ENCODE measurements around the gene DMTF1.

Gene DMTF1

DNA sequence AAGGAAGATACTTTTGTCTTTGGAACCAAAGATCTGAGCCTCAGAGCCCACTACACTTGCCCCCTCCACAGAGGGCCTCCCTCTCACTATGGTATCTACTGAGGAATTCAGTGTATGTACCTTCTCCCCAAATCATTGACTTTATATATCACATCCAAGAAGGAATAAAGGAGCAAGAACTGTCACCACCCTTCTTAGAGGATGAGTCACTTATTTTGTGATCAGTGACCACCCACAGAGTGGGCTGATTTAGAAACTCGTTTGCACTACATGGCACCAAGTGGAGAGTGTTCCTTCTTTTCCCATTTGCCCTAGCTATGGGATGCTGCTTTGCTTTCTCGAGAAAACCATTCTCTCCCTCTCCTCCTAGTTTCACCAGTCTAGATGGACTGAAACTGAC is 61.6 kb downstream of the DMTF1 start:
- Mint-ChIP-seq H3K4me3 (no peak overlapping the region), H3K36me3 (ENCODE audit: low read depth) (peaks cover 29% of the 10 kb centered on the region), H3K9me3 (no peaks in the 10 kb centered on the region), H3K27me3 (no peaks in the 10 kb centered on the region), H3K27ac (peak overlapping the region; percentile 9), H3K4me1 (ENCODE audit: low read depth) (peaks cover 56% of the 10 kb centered on the region)
- intact Hi-C loops (cut with micrococcal nuclease): loop anchor here (10.0 kb wide), 1 partner anchor 131 kb away; the partner anchor contains the start of gene CROT

DNA sequence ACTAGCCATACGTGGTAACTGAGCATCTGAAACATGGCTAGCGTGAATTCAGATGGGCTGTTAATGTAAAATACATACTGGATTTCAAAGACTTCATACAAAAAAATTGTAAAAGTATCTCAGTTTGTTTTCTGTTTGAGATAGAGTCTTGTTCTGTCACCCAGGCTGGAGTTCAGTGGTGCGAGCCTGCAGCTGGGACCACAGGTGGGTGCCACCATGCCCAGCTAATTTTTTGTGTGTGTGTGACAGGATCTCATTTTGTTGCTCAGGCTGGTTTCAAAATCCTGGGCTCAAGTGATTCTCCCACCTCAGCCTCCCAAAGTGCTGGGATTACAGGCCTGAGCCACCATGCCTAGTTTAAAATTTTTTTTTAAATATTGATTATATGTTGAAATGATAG is 62.8 kb downstream of the DMTF1 start:
- intact Hi-C loops (cut with micrococcal nuclease): loop anchor here (5.0 to 10.0 kb wide), 2 partner anchors 130 to 657 kb away; partner anchors contain the start of gene CROT
- H3K4me1 Mint-ChIP-seq (ENCODE audit: low read depth): peaks cover 47% of the 10 kb centered on the region
- peaks cover 30% of the 10 kb centered on the region for H3K36me3 Mint-ChIP-seq (ENCODE audit: low read depth)
- no peak overlapping the region for H3K27ac Mint-ChIP-seq
- H3K4me3 Mint-ChIP-seq: no peak overlapping the region
- H3K9me3 Mint-ChIP-seq: no peaks in the 10 kb centered on the region
- H3K27me3 Mint-ChIP-seq: no peaks in the 10 kb centered on the region

DNA sequence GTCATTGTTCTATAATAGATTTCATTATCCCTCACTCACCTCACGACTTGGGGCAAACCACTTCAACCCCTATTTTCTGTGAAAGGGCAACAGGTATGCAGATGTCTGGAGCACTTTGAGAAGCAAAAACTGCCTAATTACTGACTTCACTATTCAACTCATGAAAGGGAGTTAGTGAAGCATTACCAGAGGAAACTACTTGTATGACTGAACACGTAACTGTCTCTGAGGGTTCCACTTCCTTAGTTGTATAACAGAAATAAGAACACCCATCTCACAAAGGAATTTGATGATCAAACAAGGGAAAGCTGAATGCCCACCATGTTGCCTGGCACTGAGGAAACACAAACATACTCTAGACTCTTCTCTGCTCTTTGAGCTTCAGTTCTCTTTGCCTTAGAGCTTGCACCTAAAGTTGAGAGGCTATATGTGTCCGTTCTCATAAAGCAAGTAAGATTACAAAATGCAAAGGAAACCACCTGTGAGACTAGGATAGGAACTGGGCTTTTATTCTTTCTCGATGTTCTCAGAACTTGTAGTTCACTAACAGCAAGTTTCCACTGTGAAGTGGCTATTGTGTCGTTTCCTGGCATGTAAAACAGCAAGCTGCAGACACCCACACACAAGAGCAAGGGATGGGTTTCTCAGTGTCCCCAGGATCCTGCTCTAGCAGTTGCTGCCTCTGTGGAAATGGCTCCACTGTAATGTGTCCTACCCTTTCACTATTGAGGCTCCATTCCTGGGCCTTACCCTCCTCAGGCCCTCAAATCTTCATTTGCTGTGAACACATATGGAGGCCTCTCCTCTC is 64.7 kb downstream of the DMTF1 start:
- peaks cover 51% of the 10 kb centered on the region for H3K4me1 Mint-ChIP-seq (ENCODE audit: low read depth)
- peak overlapping the region; percentile 68 for H3K27ac Mint-ChIP-seq
- H3K4me3 Mint-ChIP-seq: peak overlapping the region; percentile 54
- no peaks in the 10 kb centered on the region for H3K9me3 Mint-ChIP-seq
- H3K36me3 Mint-ChIP-seq (ENCODE audit: low read depth): peaks cover 29% of the 10 kb centered on the region
- intact Hi-C loops (cut with micrococcal nuclease): loop anchor here (5.0 to 10.0 kb wide), 2 partner anchors 128 to 655 kb away; partner anchors contain the start of gene CROT
- H3K27me3 Mint-ChIP-seq: peaks cover 11% of the 10 kb centered on the region

- intact Hi-C loops (cut with micrococcal nuclease): loop anchor here (5.0 to 10.0 kb wide), 2 partner anchors 127 to 654 kb away; partner anchors contain the start of gene CROT
- Mint-ChIP-seq H3K4me3 (peak overlapping the region; percentile 90), H3K27me3 (peaks cover 11% of the 10 kb centered on the region), H3K36me3 (ENCODE audit: low read depth) (peaks cover 29% of the 10 kb centered on the region), H3K27ac (peak overlapping the region; percentile 94), H3K9me3 (no peaks in the 10 kb centered on the region), H3K4me1 (ENCODE audit: low read depth) (peaks cover 45% of the 10 kb centered on the region)
These were observed 65.9 kb downstream of the DMTF1 start for GRCh38 chr7:87217983-87218653.

- intact Hi-C loops (cut with micrococcal nuclease): loop anchor here (1.0 to 10.0 kb wide), 3 partner anchors 67 to 653 kb away; partner anchors contain the start of genes CROT and DMTF1
- Mint-ChIP-seq H3K9me3 (no peaks in the 10 kb centered on the region), H3K4me1 (ENCODE audit: low read depth) (peaks cover 36% of the 10 kb centered on the region), H3K36me3 (ENCODE audit: low read depth) (peaks cover 23% of the 10 kb centered on the region), H3K27ac (peak overlapping the region; percentile 94), H3K4me3 (peak overlapping the region; percentile 90), H3K27me3 (peaks cover 11% of the 10 kb centered on the region)
These were observed 66.7 kb downstream of the DMTF1 start for GRCh38 chr7:87218796-87219544.

DNA sequence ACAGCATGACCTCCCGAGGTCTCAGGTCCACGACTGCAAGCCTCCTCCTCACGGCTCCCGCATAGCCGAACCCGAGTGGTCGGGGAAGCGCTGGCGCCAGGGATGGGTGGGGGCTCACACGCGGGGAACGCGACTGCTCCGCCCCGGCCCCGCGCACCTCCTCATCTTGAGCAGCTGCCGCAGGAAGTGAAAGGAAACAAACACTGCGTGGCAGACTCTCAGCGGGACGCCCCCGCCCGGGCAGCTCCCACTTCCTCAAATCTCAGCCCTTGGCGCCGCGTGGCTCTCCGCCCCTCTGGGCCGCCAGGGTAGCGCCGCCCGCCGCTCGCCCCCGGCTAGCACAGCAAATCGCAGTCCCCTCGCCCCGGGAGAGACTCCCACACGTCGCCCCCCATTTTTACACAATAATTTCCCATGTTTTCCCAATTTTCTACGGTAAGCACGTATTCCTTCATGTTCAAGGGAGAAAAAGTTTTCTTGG is 67.3 kb downstream of the DMTF1 start, which contains the start of gene TMEM243:
TMEM243 (minus strand) TSS at position 188 of the 481 bp plus-strand sequence. CDS start 229 bp downstream, outside the sequence.
- Mint-ChIP-seq H3K27me3 (peaks cover 11% of the 10 kb centered on the region), H3K36me3 (ENCODE audit: low read depth) (peaks cover 19% of the 10 kb centered on the region), H3K4me3 (peak within 1 kb of the TSS; percentile 90), H3K4me1 (ENCODE audit: low read depth) (peaks cover 30% of the 10 kb centered on the region), H3K27ac (peak within 1 kb of the TSS; percentile 94), H3K9me3 (no peaks in the 10 kb centered on the region)
- intact Hi-C loops (cut with micrococcal nuclease): loop anchor here (1.0 to 10.0 kb wide), 3 partner anchors 67 to 653 kb away; partner anchors contain the start of genes CROT and DMTF1

DNA sequence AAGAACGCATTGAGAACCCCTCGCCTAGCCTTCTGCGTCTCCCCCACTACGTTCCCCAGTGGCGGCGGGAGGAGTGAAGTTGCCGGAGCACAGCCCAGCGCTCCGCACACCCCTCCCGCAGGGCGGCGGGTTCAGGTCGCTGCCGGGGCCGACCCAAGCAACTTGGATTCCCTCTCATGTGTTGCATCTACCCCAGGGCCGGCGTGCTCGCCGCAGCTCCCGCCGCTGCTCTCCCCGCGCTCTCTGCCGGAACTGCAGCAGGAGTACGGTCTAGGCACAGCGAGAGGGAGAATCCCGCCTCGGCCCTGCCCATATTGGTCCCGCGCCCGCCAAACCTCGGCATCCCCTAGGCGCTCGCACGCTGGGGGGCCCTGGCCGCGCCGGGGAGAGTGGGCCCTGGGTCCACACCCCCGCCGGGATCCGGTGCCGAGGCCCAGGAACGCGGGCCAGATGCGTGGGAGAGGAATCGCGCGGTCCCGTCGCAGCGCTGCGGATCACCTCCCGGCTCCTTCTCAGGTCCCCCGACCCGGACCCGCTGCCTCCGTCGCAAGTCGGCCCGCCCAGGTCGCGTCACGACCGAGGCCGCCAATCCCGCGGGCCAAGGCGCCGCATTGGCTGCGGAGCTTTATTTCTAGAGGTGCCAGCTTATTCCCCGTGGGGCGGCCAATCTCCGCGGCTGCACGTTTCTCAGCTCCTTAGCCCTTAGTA is 67.9 kb downstream of the DMTF1 start:
- Mint-ChIP-seq H3K4me3 (peak overlapping the region; percentile 90), H3K36me3 (ENCODE audit: low read depth) (peaks cover 19% of the 10 kb centered on the region), H3K27me3 (peaks cover 11% of the 10 kb centered on the region), H3K4me1 (ENCODE audit: low read depth) (peaks cover 29% of the 10 kb centered on the region), H3K27ac (peak overlapping the region; percentile 94), H3K9me3 (no peaks in the 10 kb centered on the region)
- intact Hi-C loops (cut with micrococcal nuclease): no loop called here

- intact Hi-C loops (cut with micrococcal nuclease): no loop called here
- peak overlapping the region; percentile 94 for H3K27ac Mint-ChIP-seq
- H3K36me3 Mint-ChIP-seq (ENCODE audit: low read depth): peaks cover 19% of the 10 kb centered on the region
- peaks cover 29% of the 10 kb centered on the region for H3K4me1 Mint-ChIP-seq (ENCODE audit: low read depth)
- H3K27me3 Mint-ChIP-seq: peaks cover 13% of the 10 kb centered on the region
- H3K4me3 Mint-ChIP-seq: peak overlapping the region; percentile 90
- no peaks in the 10 kb centered on the region for H3K9me3 Mint-ChIP-seq
These were observed 68.5 kb downstream of the DMTF1 start for GRCh38 chr7:87220734-87221215.

DNA sequence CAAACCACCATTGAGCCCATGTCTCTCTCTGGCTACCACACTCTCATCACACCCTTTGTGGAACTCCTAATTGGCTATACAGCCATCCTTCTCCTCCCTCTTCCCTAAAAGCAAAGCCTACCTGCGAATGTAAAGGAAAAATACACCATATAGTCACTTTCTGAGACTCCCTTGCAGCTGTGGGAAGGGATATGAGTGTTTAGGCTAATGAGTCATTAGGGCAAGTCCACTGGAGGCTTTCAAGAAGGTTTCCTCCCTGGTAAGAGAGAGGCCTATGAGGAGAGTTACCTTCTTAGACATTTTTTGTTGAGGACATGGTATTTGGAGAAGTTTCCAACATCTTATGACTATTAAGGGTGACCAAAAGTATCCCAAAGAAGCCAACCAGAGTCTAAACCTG is 71.4 kb downstream of the DMTF1 start:
- Mint-ChIP-seq H3K9me3 (no peaks in the 10 kb centered on the region), H3K36me3 (ENCODE audit: low read depth) (peaks cover 17% of the 10 kb centered on the region), H3K27me3 (peaks cover 20% of the 10 kb centered on the region), H3K27ac (no peak overlapping the region), H3K4me1 (ENCODE audit: low read depth) (peaks cover 17% of the 10 kb centered on the region), H3K4me3 (no peak overlapping the region)
- intact Hi-C loops (cut with micrococcal nuclease): no loop called here

DNA sequence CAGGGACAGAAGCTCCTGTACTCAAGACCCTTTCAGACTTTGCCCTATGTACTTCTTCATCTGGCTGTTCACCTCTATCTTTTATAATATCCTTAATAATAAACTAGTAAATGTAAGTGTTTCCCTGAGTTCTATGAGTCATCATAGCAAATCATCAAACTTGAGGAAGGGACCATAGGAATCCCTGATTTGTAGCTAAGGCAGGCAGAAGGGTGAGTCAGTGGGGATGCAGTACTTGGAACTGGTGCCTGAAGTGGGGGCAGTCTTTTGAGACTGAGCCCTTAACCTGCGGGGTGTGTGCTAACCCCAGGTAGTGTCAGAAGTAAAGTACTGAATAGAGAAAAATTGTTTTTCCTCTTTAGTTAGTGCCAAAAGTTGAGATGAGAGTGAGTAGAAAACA is 73.4 kb downstream of the DMTF1 start:
- Mint-ChIP-seq H3K36me3 (ENCODE audit: low read depth) (no peaks in the 10 kb centered on the region), H3K4me1 (ENCODE audit: low read depth) (peaks cover 12% of the 10 kb centered on the region), H3K27me3 (peaks cover 18% of the 10 kb centered on the region), H3K4me3 (no peak overlapping the region), H3K9me3 (no peaks in the 10 kb centered on the region), H3K27ac (no peak overlapping the region)
- intact Hi-C loops (cut with micrococcal nuclease): no loop called here

GRCh38 chr7:87226495-87226894 is 74.2 kb downstream of the DMTF1 start:
- Mint-ChIP-seq H3K36me3 (ENCODE audit: low read depth) (no peaks in the 10 kb centered on the region), H3K4me3 (no peak overlapping the region), H3K4me1 (ENCODE audit: low read depth) (peaks cover 7% of the 10 kb centered on the region), H3K27me3 (peaks cover 14% of the 10 kb centered on the region), H3K9me3 (no peaks in the 10 kb centered on the region), H3K27ac (no peak overlapping the region)
- intact Hi-C loops (cut with micrococcal nuclease): no loop called here

- H3K36me3 Mint-ChIP-seq (ENCODE audit: low read depth): no peaks in the 10 kb centered on the region
- intact Hi-C loops (cut with micrococcal nuclease): no loop called here
- H3K27me3 Mint-ChIP-seq: peaks cover 12% of the 10 kb centered on the region
- H3K27ac Mint-ChIP-seq: no peak overlapping the region
- H3K4me1 Mint-ChIP-seq (ENCODE audit: low read depth): peaks cover 5% of the 10 kb centered on the region
- no peak overlapping the region for H3K4me3 Mint-ChIP-seq
- no peaks in the 10 kb centered on the region for H3K9me3 Mint-ChIP-seq
These were observed 79.0 kb downstream of the DMTF1 start for GRCh38 chr7:87231258-87231657.

DNA sequence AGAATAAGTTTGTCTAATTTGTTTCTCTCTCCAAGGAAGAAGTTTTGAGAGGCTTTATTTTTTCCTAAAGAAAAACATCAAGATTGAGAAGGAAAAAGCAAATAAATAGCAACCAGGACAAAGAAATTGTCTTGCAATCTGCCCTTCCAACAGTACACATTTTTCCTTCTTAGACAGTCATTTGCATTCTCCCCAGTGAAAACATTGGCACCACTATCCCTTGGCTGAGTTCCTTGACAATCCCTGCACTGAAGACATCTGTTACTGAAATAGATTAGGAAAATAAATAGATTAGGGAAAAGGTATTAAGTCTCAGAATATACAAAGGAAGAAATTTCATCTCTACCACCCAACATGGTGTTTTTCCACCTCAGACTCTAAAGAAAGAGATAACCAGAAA is 79.5 kb downstream of the DMTF1 start:
- H3K27me3 Mint-ChIP-seq: peaks cover 8% of the 10 kb centered on the region
- no peak overlapping the region for H3K4me3 Mint-ChIP-seq
- peaks cover under 1% of the 10 kb centered on the region for H3K4me1 Mint-ChIP-seq (ENCODE audit: low read depth)
- H3K27ac Mint-ChIP-seq: no peak overlapping the region
- intact Hi-C loops (cut with micrococcal nuclease): no loop called here
- H3K36me3 Mint-ChIP-seq (ENCODE audit: low read depth): no peaks in the 10 kb centered on the region
- no peaks in the 10 kb centered on the region for H3K9me3 Mint-ChIP-seq
